NCI-H82 treated with DMSO at 0.1 percent for 48 hours (cell line): ENCODE data around the gene TEDC1.

ENCODE experiments used
- DNase-seq: peaks from one replicate; lab custom pipeline; 2025; ENCODE audit not compliant: unreplicated experiment; lab: John Stamatoyannopoulos, UW

Gene TEDC1

GRCh38 chr14:105473033-105473676, 17.9 kb upstream of the TEDC1 start:
- no peak for DNase-seq

GRCh38 chr14:105473677-105474482, 17.2 kb upstream of the TEDC1 start:
- DNase-seq: peak; percentile 51

- DNase-seq: no peak
These were observed 16.4 kb upstream of the TEDC1 start, which contains the start of gene CRIP2 for GRCh38 chr14:105474483-105475268. Gene CRIP2 (plus strand): TSS chr14:105474821. CDS start chr14:105474863, 42 bp downstream.

- DNase-seq: no peak
These were observed 15.6 kb upstream of the TEDC1 start for GRCh38 chr14:105475269-105476096.

- no peak for DNase-seq
These were observed 14.8 kb upstream of the TEDC1 start for GRCh38 chr14:105476097-105476830.

- no peak for DNase-seq
These were observed 14.0 kb upstream of the TEDC1 start for GRCh38 chr14:105476831-105477659.

GRCh38 chr14:105477660-105478397, 13.2 kb upstream of the TEDC1 start:
- no peak for DNase-seq

GRCh38 chr14:105478398-105479251, 12.4 kb upstream of the TEDC1 start:
- DNase-seq: no peak

- DNase-seq: no peak
These were observed 11.5 kb upstream of the TEDC1 start for GRCh38 chr14:105479431-105480158.

GRCh38 chr14:105480199-105480746, 10.8 kb upstream of the TEDC1 start:
- no peak for DNase-seq

GRCh38 chr14:105480807-105481801, 9.9 kb upstream of the TEDC1 start:
- DNase-seq: peak; percentile 48

GRCh38 chr14:105481886-105482457, 9.1 kb upstream of the TEDC1 start:
- no peak for DNase-seq

- DNase-seq: no peak
These were observed 8.4 kb upstream of the TEDC1 start for GRCh38 chr14:105482486-105483110.

GRCh38 chr14:105483300-105484068, 7.6 kb upstream of the TEDC1 start:
- no peak for DNase-seq
